Effector memory CD8-positive, alpha-beta T cell (primary cell): Measurements from ENCODE around the gene SLC39A11.

Experiments
- ATAC-seq: fragments of 150-1000 bp; cut with Tn5 transposase; replicated peaks from 2 replicates; pipeline ENCODE4 v1.10.0; 2021; ENCODE audit warnings: mild to moderate bottlenecking, moderate library complexity
- DNase-seq, 3 experiments: peaks; one replicate each; pipeline ENCODE4 v3.0.0; 2021
- H3K27ac Mint-ChIP-seq, 2 donors: one replicate each; pipeline ENCODE4 v1.8.0; 2022; ENCODE audit warnings: mild to moderate bottlenecking in 2 of 2, mixed read lengths in 2 of 2, moderate library complexity in 2 of 2
- H3K27me3 Mint-ChIP-seq, 2 donors: one replicate each; pipeline ENCODE4 v1.8.0; 2022; ENCODE audit warnings: mixed read lengths in 2 of 2
- H3K36me3 Mint-ChIP-seq: one replicate; pipeline ENCODE4 v1.8.0; 2022; ENCODE audit warnings: mild to moderate bottlenecking, moderate library complexity, mixed read lengths; ENCODE audit not compliant: insufficient read depth
- H3K4me1 Mint-ChIP-seq, 2 donors: one replicate each; pipeline ENCODE4 v1.8.0; 2022; ENCODE audit warnings: low read depth in 2 of 2, mixed read lengths in 2 of 2
- H3K4me3 Mint-ChIP-seq, 2 donors: one replicate each; pipeline ENCODE4 v1.8.0; 2022; ENCODE audit warnings: mild to moderate bottlenecking in 2 of 2, mixed read lengths in 2 of 2, moderate library complexity in 2 of 2
- H3K9me3 Mint-ChIP-seq, 2 donors: one replicate each; pipeline ENCODE4 v1.8.0; 2022; ENCODE audit warnings: mixed read lengths in 2 of 2

The SLC39A11 gene

GRCh38 chr17:72683506-72684404 is 408.7 kb downstream of the SLC39A11 start:
- no peak overlapping the region for H3K27ac Mint-ChIP-seq
- peaks cover 7% of the 10 kb centered on the region for H3K36me3 Mint-ChIP-seq
- no peaks in the 10 kb centered on the region for H3K4me1 Mint-ChIP-seq
- no peak overlapping the region for H3K4me3 Mint-ChIP-seq
- H3K27me3 Mint-ChIP-seq: no peaks in the 10 kb centered on the region
- DNase-seq (no peak), ATAC-seq (no peak)
- H3K9me3 Mint-ChIP-seq: no peaks in the 10 kb centered on the region

DNA sequence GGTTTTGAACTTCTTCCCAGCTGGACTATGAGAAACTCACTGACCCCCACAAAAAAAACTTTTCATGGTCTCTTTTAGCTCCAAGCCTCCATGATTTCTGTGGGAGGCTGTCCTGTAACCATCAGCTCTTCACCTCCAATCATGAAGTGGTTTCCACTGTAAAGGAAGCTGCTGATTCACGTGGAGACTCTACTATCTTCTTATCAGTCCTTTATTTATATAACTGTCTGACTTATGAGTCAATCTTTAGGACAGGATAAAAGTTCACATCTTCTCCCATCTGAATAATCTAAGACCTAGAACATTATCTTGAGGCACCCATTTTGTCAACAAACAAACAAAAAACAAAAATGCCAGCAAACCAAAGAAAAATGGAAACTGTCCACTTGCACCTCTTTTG is 409.9 kb downstream of the SLC39A11 start:
- no peaks in the 10 kb centered on the region for H3K27me3 Mint-ChIP-seq
- no peak for ATAC-seq

DNA sequence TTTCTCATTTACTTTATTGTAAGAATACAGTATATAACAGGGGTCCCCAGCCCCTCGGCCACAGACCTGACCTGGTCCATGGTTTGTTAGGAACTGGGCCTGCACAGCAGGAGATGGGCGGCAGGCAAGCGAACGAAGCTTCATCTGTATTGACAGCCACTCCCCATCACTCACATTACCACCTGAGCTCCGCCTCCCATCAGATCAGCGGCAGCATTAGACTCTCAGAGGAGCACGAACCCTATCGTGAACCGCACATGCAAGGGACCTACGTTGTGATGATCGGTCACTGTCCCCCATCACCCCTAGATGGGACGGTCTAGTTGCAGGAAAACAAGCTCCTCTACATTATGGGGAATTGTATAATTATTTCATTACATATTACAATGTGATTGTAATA is 410.6 kb downstream of the SLC39A11 start:
- ATAC-seq (no peak), DNase-seq (no peak)
- no peaks in the 10 kb centered on the region for H3K27me3 Mint-ChIP-seq
- H3K4me3 Mint-ChIP-seq: no peak overlapping the region
- no peaks in the 10 kb centered on the region for H3K4me1 Mint-ChIP-seq
- H3K9me3 Mint-ChIP-seq: no peaks in the 10 kb centered on the region
- peaks cover 4% of the 10 kb centered on the region for H3K36me3 Mint-ChIP-seq
- H3K27ac Mint-ChIP-seq: no peak overlapping the region

More for the DNA sequence above, 409.9 kb downstream of the SLC39A11 start:
- H3K36me3 Mint-ChIP-seq: peaks cover 7% of the 10 kb centered on the region
- no peak for DNase-seq
- no peaks in the 10 kb centered on the region for H3K9me3 Mint-ChIP-seq
- H3K27ac Mint-ChIP-seq: no peak overlapping the region
- H3K4me3 Mint-ChIP-seq: no peak overlapping the region
- no peaks in the 10 kb centered on the region for H3K4me1 Mint-ChIP-seq

GRCh38 chr17:72677714-72678390 is 414.6 kb downstream of the SLC39A11 start:
- Mint-ChIP-seq H3K27ac (no peak overlapping the region), H3K36me3 (peaks cover 3% of the 10 kb centered on the region), H3K4me1 (no peaks in the 10 kb centered on the region), H3K9me3 (no peaks in the 10 kb centered on the region), H3K27me3 (no peaks in the 10 kb centered on the region), H3K4me3 (no peak overlapping the region)
- no peak for DNase-seq
- no peak for ATAC-seq

- DNase-seq (no peak), ATAC-seq (no peak)
- Mint-ChIP-seq H3K4me3 (no peak overlapping the region), H3K27me3 (no peaks in the 10 kb centered on the region), H3K27ac (no peak overlapping the region), H3K4me1 (no peaks in the 10 kb centered on the region), H3K9me3 (no peaks in the 10 kb centered on the region), H3K36me3 (peaks cover 3% of the 10 kb centered on the region)
Measured at GRCh38 chr17:72677108-72677507, 415.4 kb downstream of the SLC39A11 start.

DNA sequence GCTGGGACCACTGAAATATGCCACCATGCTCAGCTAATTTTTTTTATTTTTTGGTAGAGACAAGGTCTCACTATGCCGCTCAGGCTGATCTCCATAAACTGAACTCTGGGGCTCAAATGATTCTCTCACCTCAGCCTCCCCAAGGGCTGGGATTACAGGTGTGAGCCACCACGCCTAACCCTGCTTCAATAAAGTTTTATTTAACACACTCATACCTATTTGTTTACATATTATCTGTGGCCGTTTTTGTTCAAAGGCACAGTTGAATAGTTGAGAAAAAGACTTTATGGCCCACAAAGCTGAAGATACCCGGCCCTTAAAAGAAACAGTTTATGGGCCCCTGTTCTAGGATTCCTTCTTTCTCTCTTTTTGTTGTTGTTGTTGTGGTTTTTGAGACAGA is 419.8 kb downstream of the SLC39A11 start:
- DNase-seq: no peak

GRCh38 chr17:72671016-72671415 is 421.5 kb downstream of the SLC39A11 start:
- H3K4me1 Mint-ChIP-seq: no peaks in the 10 kb centered on the region
- DNase-seq (no peak), ATAC-seq (no peak)
- no peak overlapping the region for H3K27ac Mint-ChIP-seq
- H3K9me3 Mint-ChIP-seq: no peaks in the 10 kb centered on the region
- no peaks in the 10 kb centered on the region for H3K36me3 Mint-ChIP-seq
- no peaks in the 10 kb centered on the region for H3K27me3 Mint-ChIP-seq
- no peak overlapping the region for H3K4me3 Mint-ChIP-seq

More for the DNA sequence above, 419.8 kb downstream of the SLC39A11 start:
- no peaks in the 10 kb centered on the region for H3K27me3 Mint-ChIP-seq
- ATAC-seq: no peak
- H3K27ac Mint-ChIP-seq: no peak overlapping the region
- no peak overlapping the region for H3K4me3 Mint-ChIP-seq
- H3K4me1 Mint-ChIP-seq: no peaks in the 10 kb centered on the region
- H3K9me3 Mint-ChIP-seq: no peaks in the 10 kb centered on the region
- no peaks in the 10 kb centered on the region for H3K36me3 Mint-ChIP-seq

- H3K4me3 Mint-ChIP-seq: no peak overlapping the region
- H3K27me3 Mint-ChIP-seq: no peaks in the 10 kb centered on the region
- no peak overlapping the region for H3K27ac Mint-ChIP-seq
- H3K9me3 Mint-ChIP-seq: no peaks in the 10 kb centered on the region
- no peaks in the 10 kb centered on the region for H3K36me3 Mint-ChIP-seq
- no peaks in the 10 kb centered on the region for H3K4me1 Mint-ChIP-seq
- ATAC-seq (no peak), DNase-seq (no peak)
Measured at GRCh38 chr17:72667096-72668063, 425.1 kb downstream of the SLC39A11 start.

DNA sequence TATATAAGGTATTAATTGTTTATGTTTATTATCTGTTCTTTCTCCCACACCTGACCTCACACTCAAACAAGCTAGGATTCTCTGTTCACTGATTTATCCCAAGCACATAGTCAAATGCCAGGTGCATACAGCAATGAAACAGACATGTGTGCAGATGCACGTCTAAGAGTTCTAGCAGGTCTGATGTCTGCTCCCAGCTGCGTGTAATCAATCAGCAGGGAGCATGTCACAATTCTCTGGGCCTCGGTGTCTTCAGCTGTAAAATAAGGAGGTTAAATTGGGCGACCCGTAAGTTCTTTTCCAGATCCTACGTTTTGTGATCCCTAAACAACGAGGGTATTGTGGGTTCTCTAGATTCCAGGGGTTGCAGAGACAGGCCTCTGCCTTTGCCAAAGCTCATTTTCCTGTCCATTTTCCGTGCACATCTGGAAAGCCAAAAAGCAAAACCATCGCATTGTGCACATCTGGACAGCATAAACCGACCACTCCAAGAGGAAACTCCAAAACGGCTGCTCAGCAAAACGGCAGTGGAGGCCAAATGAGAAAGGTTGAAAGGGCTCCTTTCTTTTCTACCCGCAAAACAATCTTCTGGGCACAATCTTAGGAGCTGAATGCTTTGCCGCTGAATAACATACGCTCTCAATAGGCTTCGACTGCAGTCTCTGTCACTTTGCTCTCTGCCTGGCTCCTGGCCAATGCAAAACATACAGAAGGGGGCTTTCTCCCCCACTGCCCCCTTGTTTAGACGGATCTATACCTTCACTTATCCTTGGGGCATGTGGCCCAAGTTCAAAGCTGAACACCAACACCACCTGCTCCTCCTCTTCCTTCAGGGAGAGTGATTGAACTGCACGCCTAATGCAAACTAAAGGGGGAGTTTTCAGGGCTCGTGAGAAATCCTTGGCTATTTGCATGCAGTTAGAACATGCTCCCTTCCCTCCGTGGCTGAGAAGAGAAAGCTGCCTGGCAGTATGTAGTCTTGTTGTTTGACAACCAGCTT is 426.3 kb downstream of the SLC39A11 start:
- Mint-ChIP-seq H3K27me3 (no peaks in the 10 kb centered on the region), H3K4me1 (no peaks in the 10 kb centered on the region), H3K36me3 (no peaks in the 10 kb centered on the region), H3K4me3 (no peak overlapping the region), H3K9me3 (no peaks in the 10 kb centered on the region), H3K27ac (no peak overlapping the region)
- no peak for ATAC-seq
- no peak for DNase-seq

DNA sequence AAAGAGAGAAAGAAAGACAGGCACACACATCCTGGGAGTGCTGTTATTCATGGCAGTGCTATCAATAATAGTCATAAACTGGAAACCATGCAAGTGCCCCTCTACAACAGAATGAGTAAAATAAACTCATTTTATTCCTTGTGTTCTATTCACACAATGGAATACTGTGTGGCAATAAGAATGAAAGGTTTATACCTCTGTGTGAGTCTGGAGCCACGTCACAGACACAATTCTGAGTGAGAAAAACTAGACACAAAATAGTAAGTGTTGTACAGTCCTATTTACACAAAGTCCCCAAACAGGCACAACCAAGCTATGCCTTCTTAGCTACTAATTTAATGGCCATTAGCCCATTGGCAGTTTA is 429.7 kb downstream of the SLC39A11 start:
- no peaks in the 10 kb centered on the region for H3K9me3 Mint-ChIP-seq
- no peak overlapping the region for H3K4me3 Mint-ChIP-seq
- no peak overlapping the region for H3K27ac Mint-ChIP-seq
- no peak for DNase-seq
- ATAC-seq: no peak
- no peaks in the 10 kb centered on the region for H3K4me1 Mint-ChIP-seq
- no peaks in the 10 kb centered on the region for H3K27me3 Mint-ChIP-seq
- no peaks in the 10 kb centered on the region for H3K36me3 Mint-ChIP-seq

GRCh38 chr17:72661945-72662826 is 430.3 kb downstream of the SLC39A11 start:
- no peaks in the 10 kb centered on the region for H3K36me3 Mint-ChIP-seq
- H3K4me3 Mint-ChIP-seq: no peak overlapping the region
- no peak for DNase-seq
- no peaks in the 10 kb centered on the region for H3K4me1 Mint-ChIP-seq
- H3K27ac Mint-ChIP-seq: no peak overlapping the region
- H3K9me3 Mint-ChIP-seq: no peaks in the 10 kb centered on the region
- no peaks in the 10 kb centered on the region for H3K27me3 Mint-ChIP-seq
- ATAC-seq: no peak
